T-cell (primary cell): Measurements from ENCODE around the gene CCDC185. TPM values are rescaled to one million over a fixed set of nuclear protein-coding genes. Genes with fewer than 3 reads are reported as not detected.

Source experiments
- ATAC-seq, 4 experiments: fragments of 200-7000 bp in 3 of 4; fragments of 150-1000 bp in 1 of 4; cut with Tn5 transposase; replicated peaks in 1 of 4; 1 replicate in 3 of 4; 2 replicates in 1 of 4; pipeline ENCODE4 v1.10.0; 2021; ENCODE audit warnings: moderate library complexity in 3 of 4, mild to moderate bottlenecking in 2 of 4, moderate number of reproducible peaks in 1 of 4
- CTCF ChIA-PET, 2 donors: fragments of 300-600 bp; sonication (Branson Sonifier 250); formaldehyde crosslinking; loops; one replicate each; lab custom pipeline; 2022; ENCODE audit warnings: antibody characterized with exemption in 2 of 2; lab: Charles Lee
- POLR2A ChIA-PET, 2 donors: fragments of 300-600 bp; sonication (Branson Sonifier 250); formaldehyde crosslinking; loops; one replicate each; lab custom pipeline; 2022; ENCODE audit warnings: antibody characterized with exemption in 2 of 2; lab: Charles Lee
- DNase-seq, 35 experiments: peaks; one replicate each; pipeline versions ENCODE4 v3.0.0 to v3.0.0-alpha.2; 2013 to 2023
- H3K27ac ChIP-seq: one replicate; pipeline ENCODE4 v1.5.1; 2013; ENCODE audit warnings: low read length
- H3K27me3 ChIP-seq, 2 experiments: replicated peaks in 1 of 2; 1 replicate in 1 of 2; 2 replicates in 1 of 2; pipeline versions ENCODE4 v1.6.1 to v1.7.0; 2013; ENCODE audit warnings: low read length in 1 of 2, mixed read lengths in 1 of 2; ENCODE audit not compliant: control insufficient read depth in 2 of 2, insufficient read depth in 2 of 2; ENCODE audit errors: extremely low read depth in 1 of 2
- H3K36me3 ChIP-seq, 2 donors: 1 replicate in 1 of 2; 2 replicates in 1 of 2; pipeline versions ENCODE4 v1.6.1 to v1.7.0; 2013; ENCODE audit warnings: low read length in 1 of 2; ENCODE audit not compliant: control insufficient read depth in 2 of 2, insufficient read depth in 1 of 2; ENCODE audit errors: extremely low read depth in 1 of 2
- H3K4me1 ChIP-seq, 2 experiments: 1 replicate in 1 of 2; 2 replicates in 1 of 2; pipeline versions ENCODE4 v1.6.1 to v1.7.0; 2013; ENCODE audit warnings: low read length in 2 of 2, mixed read lengths in 1 of 2; ENCODE audit not compliant: insufficient read depth in 2 of 2, control insufficient read depth in 1 of 2; ENCODE audit errors: extremely low read depth in 1 of 2
- H3K4me3 ChIP-seq, 2 donors: 1 replicate in 1 of 2; 2 replicates in 1 of 2; pipeline versions ENCODE4 v1.5.1 to v1.7.0; 2013; ENCODE audit warnings: mild to moderate bottlenecking in 2 of 2, low read length in 1 of 2, moderate library complexity in 1 of 2; ENCODE audit not compliant: control insufficient read depth in 1 of 2; ENCODE audit errors: extremely low read depth in 1 of 2
- H3K9me3 ChIP-seq: 2 replicates; pipeline ENCODE4 v1.7.0; 2013
- H3K27ac Mint-ChIP-seq, 2 donors: one replicate each; pipeline ENCODE4 v1.8.0; 2020 to 2021; ENCODE audit warnings: mild to moderate bottlenecking in 2 of 2, mixed read lengths in 2 of 2
- H3K27me3 Mint-ChIP-seq, 2 donors: one replicate each; pipeline ENCODE4 v1.8.0; 2021 to 2022; ENCODE audit warnings: mixed read lengths in 2 of 2
- H3K36me3 Mint-ChIP-seq: one replicate; pipeline ENCODE4 v1.8.0; 2021; ENCODE audit warnings: mixed read lengths
- H3K4me1 Mint-ChIP-seq, 3 donors: one replicate each; pipeline ENCODE4 v1.8.0; 2020 to 2022; ENCODE audit warnings: mixed read lengths in 3 of 3, mild to moderate bottlenecking in 1 of 3
- H3K4me3 Mint-ChIP-seq, 3 donors: one replicate each; pipeline ENCODE4 v1.8.0; 2020 to 2022; ENCODE audit warnings: mild to moderate bottlenecking in 3 of 3, mixed read lengths in 3 of 3, moderate library complexity in 3 of 3
- H3K9me3 Mint-ChIP-seq, 3 donors: one replicate each; pipeline ENCODE4 v1.8.0; 2020 to 2022; ENCODE audit warnings: mixed read lengths in 3 of 3
- WGBS: methylation state at CpG from one replicate; pipeline ENCODE4 v1.1.5; 2013; ENCODE audit warnings: missing lambda C conversion rate; ENCODE audit not compliant: insufficient coverage; 5-methylcytosine and 5-hydroxymethylcytosine counted together
- total RNA-seq, 35 experiments: library from RNA in 6 of 35; stranded (reverse) in 6 of 35; fragments of 120-200 nt in 1 of 35; gene quantifications; one replicate each; pipeline versions ENCODE4 v1.2.1 to v1.2.4 and lab custom pipeline; 2013 to 2026

Gene CCDC185
- total RNA-seq, 5 donors from 2014 or later (not counting 1 experiment from before 2014, with no cell fraction given) = not detected

- H3K36me3 Mint-ChIP-seq = no peaks in the 10 kb centered on the region
- ATAC-seq (no peak), DNase-seq (no peak)
- no peak overlapping the region for H3K4me3 ChIP-seq
- H3K4me3 Mint-ChIP-seq = no peak overlapping the region
- no peaks in the 10 kb centered on the region for H3K27me3 ChIP-seq
- H3K27ac ChIP-seq = no peak overlapping the region
- 78% methylated on average over 1 of the region's 1 CpG for WGBS
- POLR2A ChIA-PET = no interaction called here
- no peaks in the 10 kb centered on the region for H3K9me3 ChIP-seq
- no peak overlapping the region for H3K27ac Mint-ChIP-seq
- no peaks in the 10 kb centered on the region for H3K9me3 Mint-ChIP-seq
- H3K4me1 ChIP-seq = peaks cover 0 to 4% of the 10 kb centered on the region in 2 experiments
- CTCF ChIA-PET = interaction anchor here in 1 of 2 donors (0.5 kb wide), 1 partner anchor 9 kb away, joined by 3 read pairs; no protein-coding TSS in a partner anchor
- H3K4me1 Mint-ChIP-seq = no peaks in the 10 kb centered on the region
- no peaks in the 10 kb centered on the region for H3K36me3 ChIP-seq
- H3K27me3 Mint-ChIP-seq = peaks cover 0 to 2% of the 10 kb centered on the region in 2 donors
Observed at GRCh38 chr1:223421025-223421424, 27.8 kb downstream of the CCDC185 start.

GRCh38 chr1:223421676-223422075, 28.5 kb downstream of the CCDC185 start:
- Mint-ChIP-seq H3K36me3 (no peaks in the 10 kb centered on the region), H3K4me3 (no peak overlapping the region), H3K27ac (no peak overlapping the region), H3K9me3 (no peaks in the 10 kb centered on the region), H3K27me3 (peaks cover 0 to 3% of the 10 kb centered on the region in 2 donors), H3K4me1 (no peaks in the 10 kb centered on the region)
- peaks cover 0 to 4% of the 10 kb centered on the region in 2 experiments for H3K4me1 ChIP-seq
- no peaks in the 10 kb centered on the region for H3K36me3 ChIP-seq
- no peak overlapping the region for H3K27ac ChIP-seq
- DNase-seq = no peak
- ATAC-seq = no peak
- POLR2A ChIA-PET = no interaction called here
- H3K27me3 ChIP-seq = no peaks in the 10 kb centered on the region
- no peak overlapping the region for H3K4me3 ChIP-seq
- WGBS = 100% methylated on average over 1 of the region's 2 CpGs
- CTCF ChIA-PET = no interaction called here
- H3K9me3 ChIP-seq = no peaks in the 10 kb centered on the region

GRCh38 chr1:223422911-223423310, 29.7 kb downstream of the CCDC185 start:
- Mint-ChIP-seq H3K4me1 (peaks cover 0 to 10% (median 8%) of the 10 kb centered on the region in 3 donors), H3K9me3 (no peaks in the 10 kb centered on the region), H3K27me3 (peaks cover 0 to 3% of the 10 kb centered on the region in 2 donors), H3K4me3 (no peak overlapping the region), H3K27ac (no peak overlapping the region), H3K36me3 (no peaks in the 10 kb centered on the region)
- ChIA-PET CTCF (no interaction called here), POLR2A (no interaction called here)
- Histone ChIP-seq H3K9me3 (no peaks in the 10 kb centered on the region), H3K36me3 (no peaks in the 10 kb centered on the region), H3K4me1 (peaks cover 0 to 12% of the 10 kb centered on the region in 2 experiments), H3K4me3 (no peak overlapping the region), H3K27me3 (no peaks in the 10 kb centered on the region), H3K27ac (no peak overlapping the region)
- DNase-seq = no peak
- ATAC-seq = no peak
- no CpG with 5 or more reads among the region's 1 CpG for WGBS

GRCh38 chr1:223423641-223424233, 30.5 kb downstream of the CCDC185 start:
- no peaks in the 10 kb centered on the region for H3K9me3 ChIP-seq
- H3K4me3 ChIP-seq = no peak overlapping the region
- Mint-ChIP-seq H3K27me3 (peaks cover 0 to 3% of the 10 kb centered on the region in 2 donors), H3K9me3 (peaks cover 0 to 6% (median 6%) of the 10 kb centered on the region in 3 donors), H3K27ac (no peak overlapping the region), H3K4me3 (no peak overlapping the region), H3K4me1 (peaks cover 0 to 11% (median 8%) of the 10 kb centered on the region in 3 donors), H3K36me3 (no peaks in the 10 kb centered on the region)
- peaks cover 0 to 8% of the 10 kb centered on the region in 2 experiments for H3K4me1 ChIP-seq
- no peak overlapping the region for H3K27ac ChIP-seq
- CTCF ChIA-PET = no interaction called here
- ATAC-seq (no peak), DNase-seq (no peak)
- POLR2A ChIA-PET = no interaction called here
- 63% methylated on average over 1 of the region's 4 CpGs for WGBS
- H3K27me3 ChIP-seq = no peaks in the 10 kb centered on the region
- H3K36me3 ChIP-seq = no peaks in the 10 kb centered on the region

- WGBS = 85% methylated on average over 5 of the region's 5 CpGs
- Mint-ChIP-seq H3K27me3 (peaks cover 0 to 3% of the 10 kb centered on the region in 2 donors), H3K9me3 (peaks cover 0 to 7% (median 6%) of the 10 kb centered on the region in 3 donors), H3K4me1 (peaks cover 0 to 11% (median 8%) of the 10 kb centered on the region in 3 donors), H3K36me3 (no peaks in the 10 kb centered on the region), H3K27ac (no peak overlapping the region), H3K4me3 (no peak overlapping the region)
- H3K27ac ChIP-seq = no peak overlapping the region
- ATAC-seq (no peak), DNase-seq (no peak)
- H3K4me3 ChIP-seq = no peak overlapping the region
- H3K4me1 ChIP-seq = peaks cover 0 to 8% of the 10 kb centered on the region in 2 experiments
- ChIA-PET POLR2A (interaction anchor here in 1 of 2 donors (0.6 kb wide), 1 partner anchor 265 kb away, joined by 4 read pairs; no protein-coding TSS in a partner anchor), CTCF (no interaction called here)
- no peaks in the 10 kb centered on the region for H3K27me3 ChIP-seq
- no peaks in the 10 kb centered on the region for H3K36me3 ChIP-seq
- H3K9me3 ChIP-seq = no peaks in the 10 kb centered on the region
Observed at GRCh38 chr1:223425550-223425949, 32.3 kb downstream of the CCDC185 start.

GRCh38 chr1:223426936-223427335, 33.7 kb downstream of the CCDC185 start:
- no peaks in the 10 kb centered on the region for H3K27me3 ChIP-seq
- no peak for ATAC-seq
- no peak overlapping the region for H3K4me3 ChIP-seq
- DNase-seq = no peak
- no peaks in the 10 kb centered on the region for H3K36me3 Mint-ChIP-seq
- no peaks in the 10 kb centered on the region for H3K9me3 ChIP-seq
- no peak overlapping the region for H3K27ac Mint-ChIP-seq
- ChIA-PET CTCF (interaction anchor here (0.6 kb wide), 2 partner anchors 184 to 273 kb away, joined by 3 to 4 read pairs; no protein-coding TSS in a partner anchor), POLR2A (no interaction called here)
- H3K9me3 Mint-ChIP-seq = peaks cover 0 to 7% (median 6%) of the 10 kb centered on the region in 3 donors
- WGBS = no CpG with 5 or more reads among the region's 1 CpG
- H3K36me3 ChIP-seq = no peaks in the 10 kb centered on the region
- H3K27me3 Mint-ChIP-seq = peaks cover 0 to 3% of the 10 kb centered on the region in 2 donors
- H3K4me1 Mint-ChIP-seq = peaks cover 0 to 11% (median 8%) of the 10 kb centered on the region in 3 donors
- peaks cover 0 to 8% of the 10 kb centered on the region in 2 experiments for H3K4me1 ChIP-seq
- H3K27ac ChIP-seq = no peak overlapping the region
- no peak overlapping the region for H3K4me3 Mint-ChIP-seq
